RWPE2 (cell line): ENCODE measurements around the gene KIF25.

ENCODE experiments used
- ATAC-seq: fragments of 200-7000 bp; cut with Tn5 transposase; 3 replicates; pipeline ENCODE4 v1.9.1; 2021; ENCODE audit warnings: low read depth
- DNase-seq: peaks from one replicate; pipeline ENCODE4 v3.0.0-alpha.2; 2020; ENCODE audit warnings: low spot score
- H3K27ac ChIP-seq: fragments of 450-650 bp; 2 replicates; pipeline ENCODE4 v1.5.1; 2017; ENCODE audit warnings: mild to moderate bottlenecking; ENCODE audit not compliant: poor library complexity, severe bottlenecking
- H3K27me3 ChIP-seq: fragments of 250-450 bp; sonication (Bioruptor Pico); 2 replicates; pipeline ENCODE4 v1.5.1; 2021; ENCODE audit warnings: mild to moderate bottlenecking, moderate library complexity; ENCODE audit not compliant: insufficient read depth, poor library complexity, severe bottlenecking
- H3K36me3 ChIP-seq: fragments of 250-450 bp; sonication (Bioruptor Pico); 2 replicates; pipeline ENCODE4 v1.5.1; 2020; ENCODE audit warnings: low read depth, mild to moderate bottlenecking, moderate library complexity
- H3K4me1 ChIP-seq: fragments of 250-450 bp; sonication (Bioruptor Pico); 2 replicates; pipeline ENCODE4 v1.5.1; 2021; ENCODE audit warnings: mild to moderate bottlenecking, moderate library complexity; ENCODE audit not compliant: insufficient read depth, poor library complexity, severe bottlenecking
- H3K4me3 ChIP-seq: fragments of 250-450 bp; sonication (Bioruptor Pico); 2 replicates; pipeline ENCODE4 v1.5.1; 2021; ENCODE audit warnings: mild to moderate bottlenecking, moderate library complexity; ENCODE audit not compliant: severe bottlenecking
- H3K9me3 ChIP-seq: fragments of 250-450 bp; sonication (Bioruptor Pico); 2 replicates; pipeline ENCODE4 v1.5.1; 2021; ENCODE audit warnings: mild to moderate bottlenecking, moderate library complexity; ENCODE audit not compliant: severe bottlenecking
- TF ChIP-seq, protein P1 (sequence below): fragments of 450-650 bp; IDR thresholded peaks from one replicate; pipeline ENCODE4 v1.5.1; 2017; ENCODE audit warnings: mild to moderate bottlenecking, moderate library complexity; ENCODE audit not compliant: poor library complexity, severe bottlenecking

Gene KIF25

DNA sequence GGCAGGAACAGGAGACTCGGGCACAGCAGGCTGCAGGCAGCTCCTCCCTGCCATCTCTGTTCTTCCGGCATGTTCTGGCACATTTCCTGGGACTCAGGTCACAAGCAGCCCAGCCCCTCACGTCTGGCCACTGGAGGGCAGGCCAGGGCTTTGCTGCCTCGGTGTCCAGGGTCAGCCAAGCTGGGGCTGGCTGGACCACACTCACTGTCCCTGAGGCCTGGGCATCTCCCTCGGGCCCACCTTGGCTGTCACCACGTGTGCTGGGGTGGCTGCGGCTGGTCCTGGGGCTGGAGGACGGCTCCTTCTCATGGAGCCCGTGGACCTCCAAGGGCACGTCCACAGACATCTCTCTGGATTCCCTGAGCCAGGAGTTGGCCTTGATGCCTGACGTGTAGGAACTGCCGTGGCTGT is 63.1 kb downstream of the KIF25 start:
- no peak for DNase-seq
- no peak for ATAC-seq
- no peak overlapping the region for H3K27ac ChIP-seq
- TF ChIP-seq, protein P1, sequence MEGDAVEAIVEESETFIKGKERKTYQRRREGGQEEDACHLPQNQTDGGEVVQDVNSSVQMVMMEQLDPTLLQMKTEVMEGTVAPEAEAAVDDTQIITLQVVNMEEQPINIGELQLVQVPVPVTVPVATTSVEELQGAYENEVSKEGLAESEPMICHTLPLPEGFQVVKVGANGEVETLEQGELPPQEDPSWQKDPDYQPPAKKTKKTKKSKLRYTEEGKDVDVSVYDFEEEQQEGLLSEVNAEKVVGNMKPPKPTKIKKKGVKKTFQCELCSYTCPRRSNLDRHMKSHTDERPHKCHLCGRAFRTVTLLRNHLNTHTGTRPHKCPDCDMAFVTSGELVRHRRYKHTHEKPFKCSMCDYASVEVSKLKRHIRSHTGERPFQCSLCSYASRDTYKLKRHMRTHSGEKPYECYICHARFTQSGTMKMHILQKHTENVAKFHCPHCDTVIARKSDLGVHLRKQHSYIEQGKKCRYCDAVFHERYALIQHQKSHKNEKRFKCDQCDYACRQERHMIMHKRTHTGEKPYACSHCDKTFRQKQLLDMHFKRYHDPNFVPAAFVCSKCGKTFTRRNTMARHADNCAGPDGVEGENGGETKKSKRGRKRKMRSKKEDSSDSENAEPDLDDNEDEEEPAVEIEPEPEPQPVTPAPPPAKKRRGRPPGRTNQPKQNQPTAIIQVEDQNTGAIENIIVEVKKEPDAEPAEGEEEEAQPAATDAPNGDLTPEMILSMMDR = peak; percentile 38
- H3K36me3 ChIP-seq = no peaks in the 10 kb centered on the region
- H3K4me3 ChIP-seq = no peak overlapping the region
- no peaks in the 10 kb centered on the region for H3K4me1 ChIP-seq
- no peaks in the 10 kb centered on the region for H3K27me3 ChIP-seq
- no peaks in the 10 kb centered on the region for H3K9me3 ChIP-seq

DNA sequence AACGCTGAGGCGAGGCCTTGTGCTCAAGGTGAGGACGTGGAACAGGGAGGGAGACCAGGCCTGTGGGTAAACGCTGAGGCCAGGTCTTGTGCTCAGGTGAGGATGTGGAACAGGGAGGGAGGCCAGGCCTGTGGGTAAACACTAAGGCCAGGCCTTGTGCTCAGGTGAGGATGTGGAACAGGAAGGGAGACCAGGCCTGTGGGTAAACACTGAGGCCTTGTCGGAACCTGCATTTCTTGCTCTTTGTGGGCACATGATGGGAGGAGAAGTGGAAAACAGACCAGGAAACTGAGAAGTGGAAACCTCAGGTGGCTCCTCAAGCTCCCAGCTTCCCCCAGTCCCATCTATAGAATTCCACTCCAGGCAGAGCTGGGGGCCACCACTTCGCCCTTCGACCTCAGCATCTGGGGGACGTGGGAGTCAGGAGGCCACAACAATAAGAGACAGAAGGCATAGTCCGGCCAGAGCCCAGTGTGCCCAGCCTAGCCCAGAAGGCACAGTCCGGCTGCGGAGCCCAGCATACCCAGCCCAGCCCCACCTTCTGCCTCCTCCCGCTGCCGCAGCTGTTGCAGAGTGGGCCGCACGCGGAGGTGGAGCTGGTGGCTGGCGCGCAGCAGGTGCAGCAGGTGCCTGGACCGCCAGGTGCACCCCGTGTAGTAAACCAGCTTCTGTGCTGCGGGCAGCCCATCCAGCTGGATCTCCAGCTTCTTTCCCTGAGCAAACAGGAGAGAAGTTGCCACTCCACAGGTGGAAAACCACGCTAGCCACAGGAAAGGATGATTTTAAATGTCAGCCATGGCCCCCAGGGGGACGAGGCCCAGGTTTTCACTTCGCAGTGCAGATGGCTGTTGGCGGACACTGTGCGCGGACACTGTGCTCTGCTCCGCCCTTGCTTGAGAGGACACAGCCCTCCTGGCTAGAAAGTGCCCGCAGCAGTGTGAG is 64.1 kb downstream of the KIF25 start:
- H3K27ac ChIP-seq = no peak overlapping the region
- no peaks in the 10 kb centered on the region for H3K36me3 ChIP-seq
- TF ChIP-seq, protein P1 = no peak
- H3K4me3 ChIP-seq = no peak overlapping the region
- no peaks in the 10 kb centered on the region for H3K9me3 ChIP-seq
- no peaks in the 10 kb centered on the region for H3K27me3 ChIP-seq
- ATAC-seq (no peak), DNase-seq (no peak)
- no peaks in the 10 kb centered on the region for H3K4me1 ChIP-seq

DNA sequence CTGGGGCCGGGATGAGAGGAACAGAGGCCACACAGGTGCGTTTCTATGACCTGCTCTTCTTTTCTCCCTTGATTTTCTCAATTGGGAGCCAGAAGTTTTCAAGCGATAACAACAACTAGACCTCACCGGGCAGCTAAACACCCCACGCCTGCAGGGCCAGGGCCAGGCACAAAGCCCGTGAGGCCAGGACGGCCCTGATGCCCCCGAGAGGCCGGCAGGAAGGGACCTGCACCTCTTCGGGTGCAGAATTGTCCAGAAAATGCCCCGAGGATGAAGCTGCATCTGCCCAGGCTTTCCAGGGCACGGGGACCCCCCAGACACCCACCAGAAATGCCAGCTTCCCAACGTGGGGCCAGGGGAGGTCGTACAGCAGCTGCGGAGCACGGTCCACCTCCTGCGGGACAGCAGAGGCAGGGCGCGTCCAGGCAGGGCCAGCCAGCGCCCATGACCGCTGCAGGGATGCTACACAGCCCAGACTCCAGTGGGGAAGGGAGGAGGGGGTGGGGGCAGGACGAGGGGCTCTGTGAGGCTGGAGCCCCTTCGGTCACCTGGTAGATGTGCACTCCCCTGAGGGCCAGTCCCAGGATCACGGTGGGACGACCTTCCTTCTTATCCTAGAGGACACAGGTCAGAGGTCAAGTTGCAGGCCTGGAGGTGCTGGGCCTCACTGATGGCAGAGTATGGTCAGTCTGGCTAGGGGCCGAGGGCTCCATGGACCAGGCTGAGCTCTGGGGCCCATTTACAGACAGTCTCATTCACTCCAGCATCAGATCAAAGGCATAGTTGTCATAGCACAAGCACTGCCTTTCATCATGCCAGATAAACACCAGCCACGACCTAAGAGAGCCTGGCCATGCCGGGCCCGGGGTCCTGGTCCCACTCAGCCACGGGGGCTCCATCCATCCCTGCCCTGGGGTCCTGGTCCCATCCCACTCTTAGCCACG is 65.1 kb downstream of the KIF25 start:
- H3K36me3 ChIP-seq = no peaks in the 10 kb centered on the region
- H3K27me3 ChIP-seq = no peaks in the 10 kb centered on the region
- H3K4me1 ChIP-seq = no peaks in the 10 kb centered on the region
- H3K4me3 ChIP-seq = no peak overlapping the region
- no peak for DNase-seq
- no peaks in the 10 kb centered on the region for H3K9me3 ChIP-seq
- TF ChIP-seq, protein P1 = no peak
- no peak for ATAC-seq
- H3K27ac ChIP-seq = no peak overlapping the region

DNA sequence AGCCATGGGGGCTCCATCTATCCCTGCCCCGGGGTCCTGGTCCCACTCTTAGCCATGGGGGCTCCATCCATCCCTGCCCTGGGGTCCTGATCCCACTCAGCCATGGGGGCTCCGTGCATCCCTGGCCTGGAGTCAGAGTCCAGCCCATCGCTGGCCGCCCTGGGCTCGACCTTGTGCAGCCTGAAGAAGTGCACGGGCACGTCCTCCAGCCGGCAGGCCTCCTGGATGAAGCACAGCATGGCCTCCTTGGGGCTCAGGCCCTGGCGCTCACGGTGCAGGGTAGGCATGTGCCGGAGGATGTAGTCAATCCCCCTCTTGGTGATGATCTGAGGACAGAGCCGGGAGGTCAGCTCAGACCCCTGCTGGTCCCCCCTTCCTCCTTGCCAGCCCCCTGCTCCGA is 66.0 kb downstream of the KIF25 start:
- DNase-seq (no peak), ATAC-seq (no peak)
- Histone ChIP-seq H3K27ac (no peak overlapping the region), H3K36me3 (no peaks in the 10 kb centered on the region), H3K4me1 (no peaks in the 10 kb centered on the region), H3K4me3 (no peak overlapping the region), H3K27me3 (no peaks in the 10 kb centered on the region), H3K9me3 (no peaks in the 10 kb centered on the region)
- TF ChIP-seq, protein P1 = no peak
